ENCODE results near the gene CCNJL.
"Not testable (repeated sequence)": the region's sequence is repeated elsewhere in the genome, so short reads cannot be mapped to it uniquely, and the experiment has no call there.

CCNJL gene

GRCh38 chr5:160260881-160261815 lies 51.2 kb downstream of the CCNJL start:
- DNase-seq (ENCODE audit: low spot score) = peak; percentile 19

DNA sequence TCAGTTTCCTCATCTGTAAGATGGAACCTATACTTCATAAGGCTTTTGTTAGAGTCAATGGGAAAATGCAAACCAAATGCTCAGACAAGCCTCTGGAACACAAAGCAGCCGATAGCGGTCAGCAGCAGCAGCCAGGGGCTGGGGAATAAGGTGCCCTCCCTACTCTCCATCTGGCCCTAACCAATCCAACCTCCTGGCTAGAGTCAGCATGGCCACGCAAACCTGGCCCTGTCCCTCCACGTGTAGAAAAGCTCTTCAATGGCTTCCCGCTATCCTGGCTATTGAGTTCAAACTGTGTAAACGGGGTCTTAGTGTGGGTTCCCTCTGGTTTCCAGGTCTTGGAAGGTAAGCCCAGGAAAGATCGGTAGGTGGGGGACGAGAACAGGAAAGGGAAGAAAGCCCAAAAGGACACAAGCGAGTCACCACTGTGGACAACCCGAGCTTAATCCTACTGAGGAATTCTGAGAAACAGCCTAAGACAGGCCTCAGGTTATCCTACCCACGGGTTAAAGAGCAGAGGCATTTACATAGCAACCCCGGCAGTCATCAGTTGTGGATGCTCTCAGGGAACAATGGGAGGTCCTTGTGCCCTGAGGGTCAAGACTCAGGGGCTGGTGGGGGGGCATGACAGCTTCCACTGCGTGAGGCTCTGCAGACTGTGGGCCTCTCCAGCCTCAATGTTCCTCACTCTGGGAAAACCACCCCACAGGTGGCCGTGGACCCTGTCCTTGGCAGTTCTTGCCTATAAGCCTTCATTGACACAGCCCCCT lies 52.2 kb downstream of the CCNJL start:
- DNase-seq (ENCODE audit: low spot score) = no peak

DNA sequence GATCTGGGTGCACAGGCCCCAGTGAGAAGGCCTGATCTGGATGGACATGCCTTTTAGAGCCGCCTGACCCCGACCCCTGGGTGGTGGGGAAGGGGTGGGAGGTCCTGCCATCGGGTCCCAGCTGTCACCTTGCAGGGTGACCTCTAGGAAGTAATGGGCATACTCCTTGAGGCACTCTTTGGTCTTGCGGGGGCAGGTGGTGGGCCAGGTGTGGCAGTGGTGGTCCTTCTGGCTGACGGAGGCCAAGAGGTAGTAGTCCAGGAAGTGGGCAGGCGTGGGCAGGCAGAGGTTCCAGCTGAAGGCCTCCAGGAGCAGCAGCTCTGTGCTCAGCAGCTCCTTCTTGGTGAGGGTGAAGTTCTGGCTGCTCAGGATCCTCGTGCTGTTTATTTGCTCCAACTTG lies 53.0 kb downstream of the CCNJL start:
- no peak for DNase-seq (ENCODE audit: low spot score)

- no peak for DNase-seq (ENCODE audit: low spot score)
Measured at GRCh38 chr5:160254706-160255105, 57.7 kb downstream of the CCNJL start.

GRCh38 chr5:160253441-160253840 lies 58.9 kb downstream of the CCNJL start:
- DNase-seq (ENCODE audit: low spot score) = no peak

DNA sequence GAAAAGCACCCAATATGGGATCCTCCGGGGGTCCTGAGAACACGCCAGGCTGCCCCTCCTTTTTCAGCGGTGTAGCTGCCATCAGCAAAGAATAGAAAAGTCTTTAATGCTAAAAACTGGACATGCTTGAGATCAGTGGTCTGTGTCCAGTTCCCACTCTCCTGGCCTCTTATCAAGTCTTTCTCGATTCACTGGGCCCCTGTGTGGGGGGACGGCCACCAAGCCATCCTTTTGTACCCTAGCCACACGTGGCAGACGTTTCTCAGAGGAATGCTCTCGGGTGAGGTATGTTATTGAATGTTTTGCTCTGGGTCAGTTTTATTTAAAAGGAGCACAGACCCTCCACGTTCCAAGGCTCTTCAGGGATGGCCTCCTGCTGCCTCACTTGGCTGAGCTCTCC lies 59.4 kb downstream of the CCNJL start:
- no peak for DNase-seq (ENCODE audit: low spot score)

- DNase-seq (ENCODE audit: low spot score) = no peak
Measured at GRCh38 chr5:160251406-160252155, 60.8 kb downstream of the CCNJL start.

- no peak for DNase-seq (ENCODE audit: low spot score)
Measured at GRCh38 chr5:160250826-160251225, 61.5 kb downstream of the CCNJL start.

- DNase-seq (ENCODE audit: low spot score) = no peak
Measured at GRCh38 chr5:160250226-160250625, 62.1 kb downstream of the CCNJL start.

- DNase-seq (ENCODE audit: low spot score) = not testable (repeated sequence)
Measured at GRCh38 chr5:160249570-160249969, 62.8 kb downstream of the CCNJL start.

GRCh38 chr5:160245506-160246086 lies 66.8 kb downstream of the CCNJL start:
- peak; percentile 81 for DNase-seq (ENCODE audit: low spot score)

DNA sequence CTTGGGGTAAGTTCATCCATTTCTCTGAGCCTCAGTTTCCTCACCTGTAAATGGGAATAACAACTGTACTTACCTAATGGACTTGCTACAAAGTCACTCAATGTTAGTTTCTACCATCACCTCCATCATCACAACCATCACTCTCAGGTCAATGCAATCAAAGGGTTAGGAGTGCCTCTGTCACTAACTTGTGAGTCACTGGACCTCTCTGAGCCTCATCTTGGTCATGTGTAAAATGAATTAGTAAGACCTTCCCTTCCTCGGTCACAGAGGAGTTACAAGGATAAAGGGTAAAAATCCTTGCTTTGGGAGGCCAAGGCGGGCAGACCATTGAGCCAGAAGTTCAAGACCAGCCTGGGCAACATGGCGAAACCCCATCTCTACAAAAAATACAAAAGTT lies 70.2 kb downstream of the CCNJL start:
- no peak for DNase-seq (ENCODE audit: low spot score)

GRCh38 chr5:160240350-160240749 lies 72.0 kb downstream of the CCNJL start:
- no peak for DNase-seq (ENCODE audit: low spot score)

DNA sequence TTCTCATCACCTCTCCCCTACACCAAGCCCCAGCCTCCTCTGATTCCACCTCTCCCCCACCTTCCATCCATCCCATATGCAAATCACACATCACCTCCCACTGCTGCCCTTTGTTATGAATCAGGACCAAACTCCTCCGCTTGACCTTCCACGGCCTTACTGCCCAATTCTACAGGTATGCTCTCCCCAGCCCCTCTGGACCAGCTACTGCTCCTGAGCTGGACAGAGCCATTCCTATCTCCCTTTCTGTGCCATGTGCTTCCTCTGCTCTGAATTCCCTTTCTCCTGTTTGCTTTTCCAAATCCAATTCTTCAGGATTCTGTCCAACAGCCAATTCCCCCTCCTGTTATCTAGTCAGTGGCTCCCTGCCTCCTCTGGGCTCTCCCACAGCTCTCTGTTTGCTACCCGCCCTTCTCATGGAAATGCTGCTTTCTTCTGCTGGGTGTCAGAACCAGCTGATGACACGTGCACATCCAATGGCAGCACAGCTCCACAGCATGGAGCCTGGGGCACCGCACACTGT lies 74.7 kb downstream of the CCNJL start:
- no peak for DNase-seq (ENCODE audit: low spot score)

GRCh38 chr5:160235731-160236130 lies 76.6 kb downstream of the CCNJL start:
- DNase-seq (ENCODE audit: low spot score) = no peak

DNA sequence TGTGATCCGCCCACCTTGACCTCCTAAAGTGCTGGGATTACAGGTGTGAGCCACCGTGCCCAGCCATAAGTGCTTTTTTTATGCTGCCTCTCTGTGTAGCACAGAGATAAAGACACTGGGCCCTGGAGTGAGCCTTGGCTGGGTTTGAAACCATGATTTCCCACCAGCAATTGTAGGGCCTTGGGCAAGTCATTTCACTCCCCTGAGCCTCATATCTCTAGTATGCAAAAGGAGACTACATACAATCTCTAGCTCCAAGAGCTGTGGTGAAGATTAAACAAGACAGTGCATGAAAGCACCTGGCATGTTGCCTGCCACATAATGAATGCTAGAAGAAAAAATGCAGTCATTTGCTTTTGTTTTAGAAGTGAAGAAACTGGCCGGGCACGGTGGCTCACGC lies 79.1 kb downstream of the CCNJL start:
- no peak for DNase-seq (ENCODE audit: low spot score)

DNA sequence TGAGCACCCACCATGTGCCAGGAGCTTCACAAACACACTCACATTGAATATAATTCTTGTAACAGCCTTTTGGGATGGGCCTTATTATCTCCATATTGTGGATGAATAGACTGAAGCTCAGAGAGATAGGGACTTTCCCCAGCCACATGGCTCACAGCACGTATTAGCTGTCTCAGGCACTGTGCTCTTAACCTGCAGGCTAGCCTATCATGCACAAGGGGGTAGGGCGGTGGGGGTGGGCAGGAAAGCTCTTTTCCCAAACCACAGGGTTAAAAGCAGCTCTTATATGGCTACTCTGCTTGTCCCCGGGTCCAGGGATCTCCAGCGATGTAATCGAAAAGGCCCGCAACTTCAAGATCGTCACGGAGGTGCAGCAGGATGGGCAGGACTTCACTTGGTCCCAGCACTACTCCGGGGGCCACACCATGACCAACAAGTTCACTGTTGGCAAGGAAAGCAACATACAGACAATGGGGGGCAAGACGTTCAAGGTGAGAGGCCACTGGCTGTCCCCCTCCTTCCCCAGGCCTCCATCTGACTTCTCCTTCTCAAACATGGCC lies 80.5 kb downstream of the CCNJL start:
- DNase-seq (ENCODE audit: low spot score) = no peak

DNA sequence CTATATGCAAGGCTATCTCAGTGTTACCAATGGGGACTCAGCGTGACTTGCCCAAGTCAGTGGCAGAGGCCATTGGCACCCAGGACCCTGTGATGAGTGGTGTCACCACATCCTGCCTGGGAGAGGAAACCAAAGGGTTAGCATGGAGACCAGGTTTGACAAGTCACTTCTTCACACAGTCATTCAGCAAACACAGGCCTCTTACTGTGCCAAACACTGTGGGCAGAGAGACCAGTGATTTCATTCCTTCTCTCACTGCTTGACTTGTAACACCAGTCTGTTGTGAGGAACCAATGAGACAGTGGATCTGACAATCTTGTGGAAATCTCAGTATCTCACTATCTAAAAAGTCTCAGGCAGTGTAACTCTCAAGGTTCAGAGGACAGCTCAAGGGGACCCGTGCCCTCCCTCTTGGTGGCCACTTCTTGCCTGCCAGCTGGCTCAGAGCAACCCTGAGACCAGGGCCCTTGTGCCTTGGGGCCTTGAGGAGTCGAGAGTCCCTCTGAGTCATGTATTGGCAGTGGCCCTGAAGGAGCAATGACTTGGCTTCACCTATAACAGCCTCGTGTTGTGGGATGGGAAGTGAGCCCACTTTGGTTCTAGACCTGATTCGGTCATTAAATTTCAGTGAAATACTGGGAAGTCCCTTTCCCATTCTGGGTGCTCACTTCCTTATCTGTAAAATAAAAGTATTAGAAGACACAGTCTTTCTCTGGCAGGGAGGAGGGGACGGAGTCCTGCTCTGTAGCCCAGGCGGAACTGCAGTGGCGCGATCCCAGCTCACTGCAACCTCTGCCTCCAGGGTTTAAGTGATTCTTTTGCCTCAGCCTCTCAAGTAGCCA lies 81.5 kb downstream of the CCNJL start:
- DNase-seq (ENCODE audit: low spot score) = no peak

DNA sequence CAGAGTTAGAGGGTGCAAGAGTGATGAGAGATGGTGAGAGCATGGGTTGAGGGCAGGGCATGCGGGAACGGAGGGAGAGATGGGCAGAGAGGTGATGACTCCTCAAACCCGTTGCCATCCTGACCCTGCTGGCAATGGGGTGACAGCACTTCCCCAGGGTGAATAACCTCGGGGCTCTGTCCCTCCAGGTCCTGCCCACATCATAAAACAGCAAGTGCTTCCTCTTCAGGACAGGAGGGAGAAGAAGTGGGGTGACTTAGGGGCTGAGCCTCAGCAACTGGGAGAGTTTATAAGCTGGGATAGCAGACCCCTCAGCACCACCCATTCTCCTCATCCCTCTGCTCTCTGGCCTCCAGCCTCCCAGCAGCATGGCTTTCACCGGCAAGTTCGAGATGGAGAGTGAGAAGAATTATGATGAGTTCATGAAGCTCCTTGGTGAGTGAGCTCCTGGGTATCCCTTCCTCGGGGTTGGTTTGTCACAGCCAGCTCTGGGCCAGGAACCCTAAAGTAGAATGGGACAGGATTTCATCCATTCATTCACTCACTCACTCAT lies 83.1 kb downstream of the CCNJL start, which contains the start of gene FABP6:
Gene FABP6 (plus strand): TSS at position 317 of the 553 bp plus-strand sequence. CDS start 52 bp downstream, at position 369.
- DNase-seq (ENCODE audit: low spot score) = no peak

GRCh38 chr5:160227012-160227411 lies 85.4 kb downstream of the CCNJL start:
- no peak for DNase-seq (ENCODE audit: low spot score)
